NCI-H748 treated with DMSO at 0.1 percent for 48 hours (cell line): ENCODE data around the gene BACH2.

Source experiments
- DNase-seq: peaks from one replicate; lab custom pipeline; 2025; lab: John Stamatoyannopoulos, UW

The BACH2 gene

DNA sequence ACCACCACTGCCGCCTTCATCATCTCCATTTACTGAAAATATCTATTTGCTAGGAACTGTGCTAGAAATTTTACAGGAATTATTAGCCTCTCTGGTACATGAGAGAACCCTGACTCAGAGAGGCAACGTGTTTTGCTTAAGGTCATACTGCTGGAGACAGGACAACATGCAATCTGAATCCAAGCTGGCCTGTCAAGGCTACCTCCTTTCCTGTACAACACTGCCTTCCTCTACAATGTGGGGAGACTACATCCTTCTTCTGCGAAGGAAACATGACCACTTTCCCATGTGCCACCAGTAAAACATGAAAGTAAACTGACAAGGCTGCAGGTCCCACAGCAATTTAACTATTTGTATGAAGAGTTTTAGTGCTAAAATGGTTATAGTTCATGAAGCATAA lies 200.9 kb downstream of the BACH2 start:
- no peak for DNase-seq

DNA sequence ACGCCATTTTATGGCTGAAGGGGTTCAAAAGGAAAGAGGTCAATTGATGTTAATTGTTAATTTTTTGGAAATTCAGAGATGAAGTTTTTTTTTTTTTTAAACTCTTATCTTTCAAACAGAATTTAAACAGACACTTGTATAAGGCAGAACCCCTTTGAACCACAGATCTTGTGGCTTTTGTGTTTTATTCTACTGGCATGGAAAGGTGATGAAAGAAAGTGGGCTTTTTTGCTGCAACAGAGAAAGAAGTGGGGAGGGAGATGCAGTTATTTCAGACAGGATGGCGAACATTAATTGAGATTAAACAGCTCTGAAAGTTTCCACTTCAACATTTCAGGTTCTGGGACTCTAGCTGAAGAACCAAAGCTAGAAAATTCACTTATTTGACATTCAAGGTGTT lies 201.5 kb downstream of the BACH2 start:
- DNase-seq = no peak

DNA sequence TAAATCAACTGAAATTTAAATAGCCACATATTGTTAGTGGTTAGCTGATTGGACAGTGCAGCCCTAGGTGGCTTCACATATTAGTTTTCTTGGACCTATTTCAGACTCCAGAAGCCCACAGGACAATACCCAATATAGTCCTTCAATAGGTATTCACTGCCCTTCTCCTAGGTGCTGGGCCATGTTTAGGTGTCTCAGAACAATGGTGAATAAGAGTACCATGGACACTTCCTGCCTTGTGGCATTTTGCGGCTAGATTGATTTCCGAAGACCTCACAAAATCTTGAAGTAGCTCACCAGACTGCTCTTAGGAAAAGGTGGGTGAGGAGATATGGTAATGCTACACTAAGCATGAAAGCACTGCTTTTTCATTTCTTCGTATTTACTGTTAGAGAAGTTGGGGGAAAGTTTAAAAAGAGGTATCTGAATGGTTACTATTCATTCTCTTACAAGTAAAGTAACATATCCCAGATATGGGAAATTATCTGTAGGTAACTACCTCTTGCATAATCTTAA lies 203.0 kb downstream of the BACH2 start:
- DNase-seq = no peak

DNA sequence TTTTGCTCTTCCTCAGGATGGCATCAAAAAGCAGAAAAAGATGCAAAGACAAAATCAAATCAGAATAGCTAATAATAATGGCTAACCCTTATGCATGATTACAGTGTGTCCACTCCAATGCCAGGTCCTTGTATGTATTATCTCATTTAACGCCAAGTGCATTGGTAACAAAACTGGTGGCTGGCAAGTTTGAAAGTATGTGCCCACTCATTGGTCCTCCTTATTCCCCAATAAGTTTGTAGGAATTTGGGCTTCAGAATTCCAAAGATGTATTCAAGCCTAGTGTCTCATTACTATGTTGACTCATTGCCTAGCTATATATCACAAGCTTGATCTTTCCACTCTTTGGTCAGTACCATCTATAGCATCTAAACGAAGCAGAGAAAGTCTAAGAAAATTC lies 205.8 kb downstream of the BACH2 start:
- no peak for DNase-seq

DNA sequence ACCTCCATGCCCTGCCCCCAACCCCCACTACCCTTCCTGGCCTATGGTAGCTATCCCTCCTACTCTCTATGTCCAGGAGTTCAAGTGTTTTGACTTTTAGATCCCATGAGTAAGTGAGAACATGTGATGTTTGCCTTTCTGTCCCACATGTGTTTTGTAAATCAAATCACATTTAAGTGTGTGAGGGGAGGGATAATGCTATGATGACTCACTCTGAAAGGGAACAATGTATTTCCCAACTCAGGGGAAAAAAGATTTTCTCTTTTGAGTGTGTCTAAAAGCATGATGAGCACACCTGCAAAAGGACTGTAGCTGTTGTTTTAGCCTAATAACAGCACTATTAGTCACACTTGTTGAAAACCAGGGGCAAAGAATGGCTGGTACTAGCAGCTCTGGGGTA lies 208.6 kb downstream of the BACH2 start:
- no peak for DNase-seq

DNA sequence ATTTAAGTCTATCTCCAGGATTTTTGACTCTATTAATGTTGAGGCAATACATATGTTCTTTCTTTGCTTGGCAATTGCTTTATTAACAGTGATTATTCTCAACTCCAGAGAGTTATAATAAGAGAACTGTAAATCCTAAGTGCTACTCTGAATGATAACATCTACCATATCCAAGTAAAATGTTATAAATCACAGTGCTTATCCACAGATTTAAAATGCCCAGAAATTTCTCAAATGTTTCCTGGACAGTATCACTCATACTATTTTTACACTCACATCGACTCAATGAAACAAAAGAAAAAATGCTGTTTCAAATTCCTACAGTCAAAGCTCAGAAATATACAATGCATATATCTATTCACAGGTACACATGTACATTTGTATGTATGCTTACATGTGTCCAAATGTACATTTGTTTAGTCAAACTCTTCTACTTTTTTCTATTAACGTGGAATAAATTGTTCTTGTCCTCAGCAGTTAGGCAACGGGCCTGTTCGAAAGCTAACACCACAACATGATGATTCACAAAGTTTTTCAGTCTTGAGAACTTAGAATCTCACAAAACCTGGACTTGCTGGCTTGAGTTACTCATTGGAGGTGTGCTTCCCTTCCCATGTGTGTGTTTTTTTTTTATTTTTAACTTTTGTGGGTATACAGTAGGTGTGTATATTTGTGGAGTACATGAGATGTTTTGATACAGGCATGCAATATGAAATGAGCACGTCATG lies 209.4 kb downstream of the BACH2 start:
- DNase-seq = no peak

DNA sequence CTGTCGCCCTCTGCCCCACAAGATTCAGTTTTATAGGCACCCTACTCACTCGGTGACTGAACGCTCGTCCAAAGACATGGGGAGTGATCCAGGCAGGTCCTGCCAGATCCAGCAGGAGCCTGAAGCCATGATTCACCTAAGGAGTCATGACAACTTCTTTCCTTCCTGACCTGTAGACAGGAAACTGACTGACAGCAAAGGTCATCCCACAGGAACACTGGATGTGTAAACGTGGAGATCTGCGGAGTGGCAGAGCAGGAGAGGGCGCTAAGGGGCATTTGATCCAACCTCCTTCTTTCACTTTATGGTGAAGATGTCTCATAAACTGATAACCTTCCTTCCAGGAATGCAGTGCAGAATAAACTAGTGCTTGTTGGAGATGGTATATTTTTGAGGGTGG lies 210.1 kb downstream of the BACH2 start:
- DNase-seq = no peak

DNA sequence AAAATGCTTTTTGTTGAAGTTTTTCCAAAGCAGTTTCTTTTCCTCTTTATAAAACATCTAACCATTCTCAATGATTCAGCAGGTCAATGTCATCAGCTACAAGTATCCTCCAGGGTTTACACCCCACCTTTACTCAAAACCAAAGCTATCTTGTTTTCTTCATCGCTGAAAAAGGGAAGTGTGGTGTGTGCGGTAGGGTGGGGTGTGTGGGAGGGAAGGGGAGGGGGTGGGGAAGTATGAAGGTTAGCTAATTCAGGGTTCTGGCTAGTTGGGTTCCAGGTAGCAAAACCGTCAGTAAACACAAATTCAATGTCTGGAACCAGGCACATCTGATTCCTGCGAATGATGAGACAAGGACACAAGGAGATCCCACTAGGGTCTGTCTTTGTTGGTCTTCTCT lies 212.8 kb downstream of the BACH2 start:
- no peak for DNase-seq

DNA sequence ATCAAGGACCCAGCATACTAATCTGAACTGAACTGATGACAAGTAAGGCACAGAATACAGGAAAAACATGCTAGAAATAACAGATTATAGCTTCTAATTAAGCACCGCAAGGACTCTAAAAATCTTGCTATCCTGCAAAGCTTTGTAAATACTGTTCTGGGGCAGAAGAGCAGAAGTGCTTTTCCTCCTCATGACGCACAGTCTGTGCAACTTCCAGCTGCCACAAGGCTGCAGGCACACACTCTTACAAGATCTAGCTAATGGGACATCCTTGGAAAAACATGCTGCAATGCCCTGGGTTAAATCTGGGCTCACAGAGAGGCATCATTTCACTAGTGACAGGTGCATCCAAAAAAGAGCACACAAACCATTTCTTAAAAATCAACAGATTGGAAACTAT lies 213.8 kb downstream of the BACH2 start:
- DNase-seq = no peak

DNA sequence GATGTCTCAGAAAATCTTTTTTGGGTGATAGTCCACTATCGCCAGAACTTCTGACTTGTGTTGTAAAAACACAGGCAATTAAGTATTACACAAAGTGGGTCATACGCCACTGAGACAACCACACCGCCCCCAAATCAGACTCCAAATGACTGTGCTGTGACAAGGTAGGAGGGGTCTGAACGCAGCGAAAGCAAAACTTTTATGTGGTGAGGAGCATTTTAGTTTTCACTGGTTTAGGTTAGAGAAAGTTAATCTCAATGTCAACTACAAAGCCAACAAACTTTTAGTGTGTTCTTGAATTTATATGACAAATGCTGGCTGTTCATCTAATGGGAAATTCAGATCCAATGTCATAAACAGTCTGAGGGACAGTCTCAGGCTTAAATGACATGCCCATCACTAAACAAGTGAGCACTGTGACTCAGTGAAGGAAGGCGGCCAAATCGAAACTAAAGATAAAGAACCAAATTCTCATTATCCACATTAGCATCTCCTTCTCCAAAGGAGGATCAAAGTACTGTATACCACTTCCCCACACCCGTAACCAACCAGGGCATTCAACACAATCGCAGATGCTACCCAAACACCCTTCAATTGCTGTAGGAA lies 215.7 kb downstream of the BACH2 start:
- no peak for DNase-seq

DNA sequence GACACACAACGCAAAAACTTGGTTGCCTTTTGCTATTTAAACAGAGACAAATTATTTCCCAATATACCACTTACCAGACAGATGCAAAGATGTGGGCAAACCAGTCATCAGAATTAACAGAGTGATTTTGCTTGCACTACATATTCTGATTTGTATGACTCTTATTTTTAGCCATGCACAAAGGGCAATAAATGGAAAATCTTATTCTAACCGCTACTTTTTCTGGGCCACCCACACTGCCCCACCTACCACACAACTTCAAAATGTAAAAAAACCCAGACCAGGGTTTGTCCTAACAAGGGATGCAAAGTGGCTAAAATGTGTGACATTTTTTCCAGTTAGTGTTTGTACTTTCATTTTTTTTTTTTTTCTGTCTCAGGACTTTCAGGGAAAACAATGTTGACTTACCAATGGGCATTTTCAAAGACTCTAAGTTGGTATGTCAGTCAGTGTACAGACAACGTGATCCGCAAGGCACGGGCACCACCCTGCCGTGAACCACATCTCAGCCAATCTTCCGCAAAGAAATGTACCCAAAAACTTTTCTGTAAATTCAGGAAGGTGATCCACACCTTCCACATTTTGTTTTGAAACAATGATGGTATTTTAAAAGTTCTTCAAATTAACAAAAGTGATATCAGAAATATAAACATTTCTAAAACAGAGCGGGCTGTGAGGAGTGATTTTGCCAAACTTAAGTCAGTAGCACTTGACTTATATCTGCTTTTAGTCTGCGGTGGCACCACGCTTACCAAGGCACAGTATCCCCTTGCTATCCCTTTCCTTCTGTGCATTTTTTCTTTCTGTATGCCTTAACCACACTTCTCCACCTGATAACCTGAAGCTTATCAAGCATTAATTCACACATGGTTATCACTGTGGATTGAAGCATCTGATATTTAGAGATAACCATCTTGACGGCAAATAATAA lies 216.8 kb downstream of the BACH2 start:
- DNase-seq = no peak

DNA sequence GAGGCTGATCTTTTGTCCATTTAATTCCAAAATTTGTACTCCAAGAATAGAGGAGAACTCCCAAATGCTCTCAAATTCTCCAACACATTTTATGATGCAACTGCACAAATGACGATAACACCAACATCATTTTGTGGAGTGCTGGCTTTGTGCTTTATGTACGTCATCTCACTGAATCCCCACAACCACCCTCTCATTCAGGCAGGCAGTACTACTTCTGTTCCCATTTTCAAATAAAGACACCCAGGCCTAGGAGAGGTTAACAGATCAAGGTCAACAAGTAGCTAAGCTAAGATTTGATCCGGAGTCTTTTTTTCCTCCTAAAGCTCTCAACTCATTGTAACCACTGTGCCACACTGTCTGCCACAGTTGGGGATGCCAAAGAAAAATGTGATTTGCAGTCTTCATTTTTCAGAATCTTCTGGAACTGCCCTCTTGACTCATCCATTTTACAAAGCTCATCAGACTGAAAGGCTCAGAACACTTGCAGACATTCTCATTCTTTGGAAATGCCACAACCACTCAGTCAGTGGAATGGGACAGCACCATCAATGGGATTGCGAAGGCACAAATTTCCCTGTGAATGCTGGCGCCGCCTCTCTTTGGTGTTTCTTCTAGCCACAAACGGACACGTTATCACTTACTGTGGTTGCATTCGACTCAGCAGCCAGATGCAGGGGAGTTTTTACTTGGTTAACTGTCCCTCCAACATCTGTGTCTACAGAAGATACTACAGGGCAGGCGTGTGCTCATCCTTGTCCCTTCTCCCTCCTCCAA lies 217.9 kb downstream of the BACH2 start:
- no peak for DNase-seq

DNA sequence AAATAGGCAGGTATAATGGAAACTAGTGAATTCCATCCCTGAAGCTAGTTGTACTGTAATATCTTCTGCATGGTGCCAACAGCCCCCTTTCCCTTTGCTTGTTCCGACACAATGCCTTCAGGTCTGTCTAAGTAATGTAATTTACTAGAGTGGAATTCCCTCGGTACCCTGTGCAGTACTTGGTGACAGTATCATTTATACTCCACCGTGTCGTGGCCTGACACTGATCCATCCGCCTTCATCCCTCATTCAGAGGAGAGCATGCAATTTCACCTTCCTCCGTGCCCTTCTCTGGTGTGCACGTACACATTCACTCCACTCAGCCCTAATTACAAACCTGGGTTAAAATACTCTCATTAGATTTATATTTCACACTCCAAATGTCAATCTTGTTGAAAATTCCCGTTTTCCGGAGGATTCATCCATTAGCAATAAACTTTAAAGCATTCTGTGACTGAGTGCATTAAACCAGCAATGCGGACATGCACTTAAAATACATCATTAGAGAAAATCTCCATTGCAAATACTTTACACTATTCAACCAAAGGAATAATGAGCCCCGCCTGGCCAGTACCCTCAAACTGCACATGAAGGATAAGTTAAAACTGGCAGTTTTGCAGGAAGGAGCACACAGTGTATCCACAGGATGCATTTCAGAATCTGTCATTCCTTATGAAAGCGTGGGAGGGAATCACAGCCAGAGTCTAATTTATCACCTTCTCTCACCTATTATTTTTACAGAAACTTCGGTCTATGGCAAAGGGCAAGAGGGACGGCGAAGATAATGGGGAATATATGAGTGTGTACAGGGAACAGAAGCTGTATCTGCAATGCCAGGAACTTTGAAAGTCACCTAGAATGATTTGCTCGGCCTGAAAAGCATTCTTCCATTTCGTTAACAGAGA lies 219.9 kb downstream of the BACH2 start:
- no peak for DNase-seq

DNA sequence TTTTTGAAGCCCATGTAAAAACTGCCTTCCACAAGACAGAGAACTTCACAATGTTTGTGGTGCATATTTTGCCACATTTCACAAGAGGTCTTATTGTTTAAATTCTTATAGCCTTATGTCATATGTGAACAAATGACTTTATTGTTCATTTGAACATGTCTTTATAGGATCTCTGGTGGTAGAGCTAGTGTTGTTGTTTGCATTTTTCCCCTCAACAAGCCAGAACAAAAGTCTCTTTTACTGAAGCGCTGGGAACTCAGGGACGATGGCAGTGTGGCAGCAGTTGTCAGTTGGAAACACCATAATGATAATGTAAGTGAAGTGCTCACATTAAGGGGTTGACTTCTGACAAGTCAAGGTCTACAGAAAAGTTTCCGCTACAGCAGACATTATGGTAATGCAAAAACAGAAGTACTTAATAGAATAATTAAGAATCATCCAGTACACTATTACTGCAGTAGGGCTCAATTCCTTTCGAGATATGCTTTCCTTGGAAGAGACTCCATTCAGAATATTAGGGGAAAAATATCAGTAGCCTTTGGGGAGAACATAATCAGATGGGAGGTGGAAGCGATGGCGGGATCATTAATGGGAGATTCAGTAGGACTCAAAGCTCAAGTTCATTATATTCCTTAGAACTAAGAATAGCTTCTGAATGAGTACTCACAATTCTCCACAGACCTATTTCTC lies 222.3 kb downstream of the BACH2 start:
- DNase-seq = no peak

DNA sequence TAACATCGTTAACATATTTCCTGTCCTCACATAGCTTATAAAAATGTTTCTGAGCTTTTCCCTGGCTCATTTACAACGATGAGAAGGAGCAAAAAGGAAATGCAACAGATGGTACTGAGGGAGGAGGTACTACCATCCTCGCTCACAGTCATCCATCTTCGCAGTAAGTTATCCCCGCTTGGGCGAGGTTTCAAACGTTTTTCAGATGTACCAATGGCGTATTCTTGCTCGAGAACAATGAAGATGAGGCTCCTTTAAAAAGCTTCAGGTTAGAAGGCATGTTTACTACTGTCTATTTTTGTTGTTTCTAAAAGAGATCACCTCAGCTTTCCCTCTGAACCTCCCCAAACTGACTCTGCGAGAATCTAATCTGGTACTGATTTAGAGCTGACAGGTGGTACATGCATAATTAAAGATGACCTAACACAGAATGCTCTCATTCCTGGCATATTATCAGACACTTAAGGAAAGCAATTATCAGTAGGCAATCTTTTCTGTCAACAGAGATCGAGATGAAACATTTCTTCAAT lies 223.6 kb downstream of the BACH2 start:
- no peak for DNase-seq

DNA sequence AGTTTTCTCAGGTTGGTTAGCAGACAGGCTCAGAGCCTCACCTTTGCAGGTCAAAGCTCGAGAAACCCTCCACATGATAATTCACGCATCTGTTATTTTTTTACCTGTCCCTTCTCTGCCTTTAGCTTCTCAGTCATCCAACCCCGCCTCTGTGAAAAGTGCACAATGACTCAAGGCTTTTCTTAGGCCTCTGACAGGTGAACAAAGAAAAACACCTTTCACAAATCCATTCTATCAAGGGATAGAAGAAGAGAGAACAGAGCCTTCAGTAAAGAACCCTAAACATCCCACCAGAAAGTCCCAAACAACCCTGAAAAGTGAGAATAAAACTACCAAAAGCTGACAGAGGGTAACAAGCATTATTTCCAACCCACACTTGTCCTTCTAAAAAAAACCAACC lies 224.1 kb downstream of the BACH2 start:
- DNase-seq = no peak

DNA sequence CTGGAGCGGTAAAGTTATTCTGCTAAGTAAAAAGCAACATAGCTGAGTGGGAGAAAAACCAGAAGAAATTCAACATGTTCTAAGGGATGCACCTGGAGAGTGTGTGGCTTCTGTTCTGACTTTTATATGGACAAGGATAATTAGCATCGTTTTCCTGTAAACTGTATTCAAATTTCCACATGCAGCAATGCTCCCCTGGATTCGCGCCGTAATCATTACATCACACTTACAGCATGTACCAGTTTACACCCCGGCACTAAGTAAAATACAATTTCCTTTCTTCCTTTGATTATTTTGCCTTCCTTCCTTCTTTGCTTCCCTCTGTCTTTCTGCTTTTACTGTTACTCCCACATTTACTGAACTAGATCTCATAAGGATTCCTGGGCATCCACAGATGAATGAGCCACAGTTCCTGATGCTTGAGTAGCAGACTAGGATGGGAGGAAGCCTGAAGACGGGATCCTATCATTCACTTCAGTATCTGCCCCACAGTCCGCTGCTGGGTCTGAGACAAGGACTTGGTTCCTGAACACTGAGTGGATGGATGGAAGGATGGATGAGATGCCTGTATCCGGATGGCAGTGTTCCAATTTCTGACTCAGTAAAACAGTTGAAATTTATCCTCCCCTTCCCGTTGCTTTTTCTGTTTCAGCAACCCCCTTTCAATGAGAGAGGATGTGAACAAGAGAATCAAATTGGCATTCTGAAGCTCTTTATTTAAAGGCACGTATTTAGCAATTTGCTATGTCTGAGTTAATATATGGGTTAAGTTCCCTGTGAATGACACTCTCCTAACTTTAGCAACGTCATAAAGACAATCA lies 227.7 kb downstream of the BACH2 start:
- DNase-seq = no peak

DNA sequence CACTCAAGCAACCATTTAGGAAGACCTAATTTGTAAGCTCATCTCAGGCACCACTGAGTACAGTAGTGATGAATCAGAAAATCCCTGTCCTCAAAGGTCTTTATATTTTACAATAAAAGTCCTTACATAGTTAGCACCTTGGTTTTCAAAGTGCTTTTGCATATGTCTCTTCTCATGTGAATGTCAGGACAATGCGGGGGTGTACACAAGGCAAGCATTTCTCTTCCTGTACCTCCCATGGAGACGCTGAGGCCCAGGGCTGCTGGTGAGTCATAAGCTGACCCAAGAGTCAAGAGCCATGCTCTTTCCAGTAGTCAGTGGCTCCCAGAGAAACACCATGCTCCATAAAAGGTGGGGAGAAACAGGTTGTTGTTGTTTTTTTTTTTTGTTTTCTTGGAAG lies 228.4 kb downstream of the BACH2 start:
- DNase-seq = no peak

DNA sequence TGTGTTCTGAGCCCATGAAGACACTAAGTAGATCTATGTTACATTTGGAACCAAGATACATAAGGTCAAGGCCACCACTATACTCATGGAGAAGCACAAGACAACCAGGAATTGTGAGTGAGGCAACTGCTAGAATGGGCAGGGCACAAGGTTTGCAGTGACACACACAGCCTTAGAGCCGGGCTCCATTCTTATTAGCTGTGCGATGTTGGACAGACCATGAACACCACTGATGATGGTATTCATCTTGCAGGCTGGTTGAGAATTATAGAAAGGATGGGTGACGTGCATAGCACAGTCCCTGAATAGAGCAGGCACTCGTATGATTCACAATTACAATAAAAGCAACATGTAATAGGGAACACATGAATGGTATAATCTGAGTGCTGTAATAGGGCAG lies 229.9 kb downstream of the BACH2 start:
- DNase-seq = no peak
